NCI-H2227 (cell line): ENCODE measurements around the gene CIART.
"Not testable (repeated sequence)": the region's sequence is repeated elsewhere in the genome, so short reads cannot be mapped to it uniquely, and the experiment has no call there.

Experiments used
- DNase-seq: peaks from one replicate; lab custom pipeline; 2025; ENCODE audit not compliant: unreplicated experiment; lab: John Stamatoyannopoulos, UW

Gene CIART, protein sequence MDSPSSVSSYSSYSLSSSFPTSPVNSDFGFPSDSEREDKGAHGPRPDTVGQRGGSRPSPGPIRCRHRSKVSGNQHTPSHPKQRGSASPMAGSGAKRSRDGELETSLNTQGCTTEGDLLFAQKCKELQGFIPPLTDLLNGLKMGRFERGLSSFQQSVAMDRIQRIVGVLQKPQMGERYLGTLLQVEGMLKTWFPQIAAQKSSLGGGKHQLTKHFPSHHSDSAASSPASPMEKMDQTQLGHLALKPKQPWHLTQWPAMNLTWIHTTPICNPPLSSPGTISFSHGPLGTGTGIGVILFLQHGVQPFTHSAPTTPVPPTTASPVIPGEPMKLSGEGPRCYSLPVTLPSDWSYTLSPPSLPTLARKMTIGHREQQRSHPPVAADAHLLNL

DNA sequence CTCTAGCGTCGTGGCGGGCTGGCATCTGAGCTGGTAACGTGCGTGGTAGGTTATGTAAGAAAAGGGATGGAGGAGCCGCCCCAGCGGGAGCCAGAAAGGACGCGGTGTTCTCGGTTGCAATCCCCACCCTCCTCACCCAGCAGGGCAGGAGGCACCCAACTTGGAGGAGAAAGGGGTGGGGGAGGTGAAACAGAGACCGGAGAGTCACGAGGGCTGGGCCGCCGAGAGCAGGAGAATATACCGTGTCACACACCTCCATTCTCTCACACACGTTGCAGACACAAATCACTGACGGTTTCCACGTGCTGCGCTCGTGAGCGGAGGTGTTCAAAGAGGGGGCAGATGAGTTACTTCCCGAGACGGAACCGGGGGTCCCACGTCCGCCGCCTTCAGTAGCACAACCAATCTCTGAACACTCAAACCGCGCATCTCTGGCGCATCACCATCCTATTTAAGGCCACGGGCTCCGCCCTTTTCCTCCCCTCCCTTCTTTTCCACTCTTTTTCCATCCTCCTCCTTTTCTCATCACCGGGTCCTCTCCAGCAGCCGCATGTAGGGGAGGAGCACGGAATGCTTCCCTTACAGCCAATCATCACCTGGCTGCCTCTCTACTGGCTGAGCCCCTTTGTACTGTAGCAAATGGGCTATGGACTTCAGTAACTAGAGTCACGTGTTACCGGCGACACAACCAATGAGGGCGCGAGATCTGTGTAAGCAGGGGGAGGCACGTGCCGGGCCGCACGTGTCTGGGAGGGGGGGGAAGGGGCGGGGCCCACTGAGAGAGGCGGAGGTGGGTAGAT, at the start of gene CIART:
TSS of gene CIART (plus strand) at position 797 of the 800 bp plus-strand sequence. CDS start 714 bp downstream, outside the sequence.
- peak; percentile 98 for DNase-seq

- not testable (repeated sequence) for DNase-seq
Measured at GRCh38 chr1:150232921-150233320, 49.4 kb upstream of the CIART start.

DNA sequence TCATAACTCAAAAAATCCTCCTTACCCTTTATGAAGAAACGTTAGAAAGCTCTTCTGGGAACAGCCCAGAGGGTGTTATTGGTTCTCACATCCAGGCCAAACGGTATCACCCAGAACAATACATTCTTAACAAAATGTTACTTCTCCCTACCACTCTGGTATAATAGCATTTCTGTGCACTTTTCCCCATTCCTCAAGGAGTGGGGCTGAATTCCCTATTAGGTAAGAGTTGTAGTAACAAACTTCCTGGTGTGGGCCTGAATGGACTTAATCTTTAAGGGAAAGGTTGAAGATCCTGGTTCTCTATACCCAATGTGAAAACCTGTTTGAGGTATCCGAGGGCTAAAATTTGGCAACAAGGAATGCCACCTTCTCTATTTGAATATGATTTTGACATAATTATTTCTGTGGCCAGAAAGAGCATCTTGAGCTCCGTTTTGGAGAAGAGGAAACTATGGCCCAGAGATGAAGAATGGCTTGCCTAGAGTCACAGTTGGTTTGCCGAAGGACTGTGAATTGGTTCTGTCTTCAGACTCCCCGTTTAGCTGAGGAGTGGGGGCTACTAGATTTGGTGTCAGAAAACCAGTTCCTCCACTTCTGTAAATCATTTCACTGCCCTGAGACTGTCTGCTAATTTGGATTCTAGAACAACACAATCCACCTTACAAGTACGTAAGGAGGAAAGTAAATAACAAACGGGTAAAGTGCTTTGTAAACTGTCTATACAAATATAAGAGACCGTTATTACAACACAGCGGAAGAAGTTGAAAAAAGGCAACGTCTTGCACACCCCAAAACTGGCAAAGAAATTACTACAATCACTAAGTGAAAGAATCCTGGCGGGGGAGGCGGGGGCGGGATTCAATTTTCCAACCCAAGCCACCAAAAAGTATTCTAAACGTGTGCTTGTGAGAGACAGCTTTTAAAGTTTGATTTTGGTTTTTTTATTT, 48.7 kb upstream of the CIART start:
- DNase-seq: no peak

DNA sequence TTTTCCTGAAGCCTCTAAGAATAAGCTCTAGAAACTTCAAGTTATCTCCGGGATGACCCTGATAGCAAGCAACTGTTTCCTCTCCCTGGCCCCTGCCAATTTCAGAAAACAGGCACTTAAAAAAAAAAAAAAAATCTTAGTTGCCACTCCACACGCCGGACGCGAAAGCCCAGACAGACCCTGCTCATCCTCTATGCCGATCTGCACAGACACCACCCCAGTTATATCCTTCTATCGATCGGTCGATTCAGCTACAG, 48.1 kb upstream of the CIART start:
- no peak for DNase-seq

GRCh38 chr1:150234566-150235293, 47.6 kb upstream of the CIART start:
- peak; percentile 77 for DNase-seq

GRCh38 chr1:150235294-150235851, 47.0 kb upstream of the CIART start:
- DNase-seq: peak; percentile 44

DNA sequence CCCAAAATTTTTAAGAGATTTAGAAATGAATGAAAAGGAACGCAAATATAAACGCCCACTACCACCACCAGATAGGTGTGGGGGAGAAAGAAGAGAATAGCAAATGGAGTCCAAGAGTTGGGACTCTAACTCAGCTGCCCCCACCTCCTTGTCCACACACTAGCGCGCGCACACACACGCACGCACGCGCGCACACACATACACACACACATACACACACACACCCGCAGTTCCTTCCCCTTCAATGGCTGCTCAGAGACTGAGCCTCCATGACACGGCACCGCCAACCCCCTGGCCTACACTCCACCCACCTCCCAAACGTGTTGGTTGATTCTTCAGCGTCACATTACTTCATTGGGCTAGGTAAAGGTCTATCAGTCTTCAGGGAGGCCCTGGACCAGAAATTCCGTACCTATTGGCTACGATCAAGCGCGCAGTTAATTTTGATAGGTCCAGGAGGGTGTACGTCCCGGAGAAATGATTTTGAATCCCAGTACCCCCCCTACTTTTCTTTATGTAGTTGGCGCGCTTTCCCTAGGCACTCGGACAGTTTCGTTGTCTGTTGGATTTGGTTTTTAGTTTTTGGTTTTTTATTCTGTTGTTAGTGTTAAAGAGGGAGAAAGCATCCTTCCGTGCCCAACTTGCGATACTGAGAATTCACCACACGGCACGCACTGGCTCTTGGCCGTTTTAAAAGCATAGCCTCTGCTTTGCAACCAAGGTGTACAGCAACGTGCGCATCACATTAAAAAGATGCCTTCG, 46.3 kb upstream of the CIART start, which contains the start of gene ANP32E:
TSS of gene ANP32E (minus strand) at position 261 of the 762 bp plus-strand sequence. CDS start 326 bp downstream, outside the sequence.
- DNase-seq: peak; percentile 99

DNA sequence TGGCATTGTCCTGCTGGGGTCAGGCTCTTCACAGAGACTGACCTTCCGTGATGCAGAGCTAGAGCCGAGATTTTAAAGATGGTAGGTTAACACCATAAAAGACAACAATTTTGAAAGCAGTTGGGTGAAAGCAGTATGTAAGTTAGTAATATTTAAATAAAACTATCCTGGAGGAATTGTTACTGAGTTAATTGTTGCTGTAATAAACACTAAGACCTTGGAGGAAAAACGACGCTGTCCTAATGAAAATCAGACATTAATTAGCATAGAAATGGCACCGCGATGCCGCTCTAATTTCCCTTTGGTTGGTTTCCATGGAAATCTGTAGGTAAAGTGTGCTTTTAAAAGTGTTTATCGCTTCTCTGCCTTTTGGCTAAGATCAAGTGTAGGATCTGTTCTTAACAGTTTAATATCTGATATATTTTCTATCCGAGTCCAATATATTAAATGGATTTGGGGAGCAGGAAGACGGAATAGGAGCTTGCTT, 45.7 kb upstream of the CIART start:
- DNase-seq: peak; percentile 53

DNA sequence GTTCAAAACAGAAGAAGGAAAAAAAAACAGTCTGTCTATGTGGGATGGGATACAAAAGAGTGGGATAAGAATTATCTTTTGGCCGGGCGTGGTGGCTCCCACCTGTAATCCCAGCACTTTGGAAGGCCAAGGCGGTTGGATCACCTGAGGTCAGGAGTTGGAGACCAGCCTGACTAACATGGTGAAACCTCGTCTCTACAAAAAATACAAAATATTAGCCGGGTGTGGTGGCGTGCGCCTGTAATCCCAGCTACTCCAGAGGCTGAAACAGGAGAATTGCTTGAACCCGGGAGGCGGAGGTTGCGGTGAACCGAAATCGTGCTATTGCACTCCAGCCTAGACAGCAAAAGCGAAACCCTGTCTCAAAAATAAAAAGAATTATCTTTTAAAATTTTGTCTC, 45.2 kb upstream of the CIART start:
- DNase-seq: not testable (repeated sequence)

DNA sequence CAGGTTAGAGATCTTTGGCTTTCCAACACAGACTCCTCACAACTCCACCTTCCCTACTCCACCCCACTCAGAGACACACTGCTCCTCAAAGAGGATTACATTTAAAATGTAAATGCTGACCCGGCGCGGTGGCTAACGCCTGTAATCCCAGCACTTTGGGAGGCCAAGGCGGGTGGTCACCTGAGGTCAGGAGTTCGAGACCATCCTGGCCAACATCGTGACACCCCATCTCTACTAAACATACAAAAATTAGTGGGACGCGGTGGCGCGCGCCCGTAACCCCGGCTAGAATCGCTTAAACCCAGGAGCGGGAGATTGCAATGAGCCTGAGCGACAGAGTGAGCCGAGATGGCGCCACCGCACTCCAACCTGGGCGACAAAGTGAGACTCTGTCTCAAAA, 44.6 kb upstream of the CIART start:
- no peak for DNase-seq

DNA sequence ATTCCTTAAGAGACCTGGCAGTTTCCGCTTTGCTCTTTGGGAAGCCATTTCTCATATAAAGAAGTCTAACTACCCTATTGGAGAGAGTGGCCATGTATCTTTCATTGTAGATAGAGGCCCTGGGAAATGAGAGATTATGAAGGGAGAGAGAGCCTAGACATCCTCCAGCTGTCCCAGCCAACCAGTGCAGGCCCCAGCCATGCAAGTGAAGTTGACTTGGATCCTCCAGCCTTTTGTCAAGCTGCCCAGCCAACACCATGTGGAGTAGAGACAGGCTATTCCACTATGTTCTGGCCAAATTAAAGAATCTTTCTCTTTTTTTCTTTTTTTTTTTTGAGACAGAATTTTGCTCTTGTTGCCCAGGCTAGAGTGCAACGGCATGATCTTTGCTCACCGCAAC, 39.4 kb upstream of the CIART start:
- no peak for DNase-seq

- no peak for DNase-seq
Measured at GRCh38 chr1:150249936-150250335, 32.4 kb upstream of the CIART start.

- no peak for DNase-seq
Measured at GRCh38 chr1:150256198-150256553, 26.2 kb upstream of the CIART start.

DNA sequence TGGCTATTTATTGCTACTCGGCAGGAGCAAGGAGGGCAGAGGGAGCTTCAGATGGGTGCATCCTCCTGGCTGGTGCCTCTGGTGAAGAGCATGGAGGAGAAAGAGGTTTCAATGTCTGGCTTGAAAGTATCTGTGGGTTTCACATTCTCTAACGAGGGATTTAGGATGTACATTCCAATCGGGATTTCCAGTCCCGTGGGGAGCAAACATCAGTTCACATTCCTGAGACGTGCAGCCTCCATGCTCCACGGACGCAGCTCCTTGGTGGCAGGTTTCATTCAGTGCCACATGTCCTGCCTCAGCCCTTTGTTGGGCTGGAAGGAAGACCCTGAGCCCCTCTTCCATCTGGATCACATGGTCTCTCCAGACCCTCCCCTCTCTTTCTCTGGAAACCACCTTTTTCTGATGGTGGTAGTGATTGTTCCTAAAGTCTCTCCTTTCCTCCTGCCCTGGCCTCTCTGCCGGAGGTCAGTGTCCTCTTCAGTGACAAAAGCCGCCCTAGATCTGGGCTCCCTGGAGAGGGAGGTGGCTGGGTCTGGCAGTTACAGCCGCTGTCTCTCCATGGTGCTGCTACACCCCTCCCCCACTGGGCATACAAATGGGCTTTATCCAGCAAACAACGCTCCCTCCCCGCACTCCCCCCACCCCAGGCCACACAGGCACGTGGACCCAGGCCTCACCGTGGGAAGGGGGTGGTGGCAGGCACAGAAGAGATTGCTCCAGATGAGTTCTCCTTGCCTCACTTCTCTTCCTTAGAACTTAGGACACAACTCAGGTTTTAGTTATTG, 25.6 kb upstream of the CIART start:
- DNase-seq: peak; percentile 66

- peak; percentile 27 for DNase-seq
Measured at GRCh38 chr1:150257624-150258585, 24.4 kb upstream of the CIART start, which contains the start of gene CA14. CA14 (plus strand) TSS chr1:150257774; CDS start chr1:150258129, 355 bp downstream.

DNA sequence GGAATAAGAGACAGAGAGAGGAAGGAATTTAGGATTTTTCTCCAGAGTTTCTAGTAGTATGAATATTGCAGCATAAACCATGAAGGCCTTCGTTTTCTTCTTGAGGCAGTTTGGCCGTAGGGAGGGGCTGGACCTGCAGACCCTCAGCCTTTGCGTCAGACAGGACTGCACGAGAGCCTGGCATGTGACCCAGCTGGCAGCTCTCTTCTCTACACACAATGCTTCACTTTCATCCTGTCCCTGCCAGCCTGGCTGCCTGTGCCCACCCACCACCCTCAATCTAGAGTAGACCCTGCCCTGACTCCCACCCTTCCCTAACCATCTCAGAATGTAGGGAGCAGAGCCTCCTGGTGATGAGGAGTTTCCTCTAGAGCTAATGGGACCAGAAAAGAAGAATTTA, 23.1 kb upstream of the CIART start:
- DNase-seq: no peak
